Medulla oblongata (tissue), 1 donor: ENCODE results near the gene TRIM34.
"Not testable (repeated sequence)": the region's sequence is repeated elsewhere in the genome, so short reads cannot be mapped to it uniquely, and the experiment has no call there.

Experiments
- DNase-seq: peaks from one replicate; pipeline ENCODE4 v3.0.0-alpha.2; 2015; ENCODE audit errors: extremely low spot score

Gene TRIM34, protein sequence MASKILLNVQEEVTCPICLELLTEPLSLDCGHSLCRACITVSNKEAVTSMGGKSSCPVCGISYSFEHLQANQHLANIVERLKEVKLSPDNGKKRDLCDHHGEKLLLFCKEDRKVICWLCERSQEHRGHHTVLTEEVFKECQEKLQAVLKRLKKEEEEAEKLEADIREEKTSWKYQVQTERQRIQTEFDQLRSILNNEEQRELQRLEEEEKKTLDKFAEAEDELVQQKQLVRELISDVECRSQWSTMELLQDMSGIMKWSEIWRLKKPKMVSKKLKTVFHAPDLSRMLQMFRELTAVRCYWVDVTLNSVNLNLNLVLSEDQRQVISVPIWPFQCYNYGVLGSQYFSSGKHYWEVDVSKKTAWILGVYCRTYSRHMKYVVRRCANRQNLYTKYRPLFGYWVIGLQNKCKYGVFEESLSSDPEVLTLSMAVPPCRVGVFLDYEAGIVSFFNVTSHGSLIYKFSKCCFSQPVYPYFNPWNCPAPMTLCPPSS

GRCh38 chr11:5624489-5625279 is at the start of gene TRIM34:
TRIM34 (plus strand) TSS chr11:5625001; CDS start chr11:5632332, 7,331 bp downstream.
- peak; percentile 89 for DNase-seq

GRCh38 chr11:5575152-5575551 is 49.6 kb upstream of the TRIM34 start:
- DNase-seq = no peak

DNA sequence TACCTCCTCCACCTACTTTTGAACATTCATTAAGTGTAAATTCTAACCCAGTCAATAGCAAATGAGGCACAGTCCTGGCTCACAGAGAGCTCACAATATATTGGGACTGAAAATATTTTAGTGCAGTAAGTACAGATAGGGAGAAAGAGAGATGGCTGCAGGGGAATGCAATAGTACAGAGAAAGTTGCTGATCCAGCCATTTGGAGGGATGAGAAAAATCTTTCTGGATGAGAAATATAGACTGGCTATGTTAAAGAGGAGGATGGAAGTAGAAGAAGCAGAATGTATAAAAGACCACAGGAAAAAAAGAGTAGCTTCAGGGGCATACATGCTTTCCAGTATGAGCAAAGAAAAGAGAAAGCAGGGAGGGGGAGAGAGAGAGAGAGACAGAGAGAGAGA is 47.7 kb upstream of the TRIM34 start:
- no peak for DNase-seq

GRCh38 chr11:5580577-5580976 is 44.2 kb upstream of the TRIM34 start, which contains the start of gene OR52B6:
OR52B6 (plus strand) TSS chr11:5580877; CDS start chr11:5580877, 0 bp downstream.
- no peak for DNase-seq

GRCh38 chr11:5581014-5581413 is 43.8 kb upstream of the TRIM34 start:
- DNase-seq = no peak

DNA sequence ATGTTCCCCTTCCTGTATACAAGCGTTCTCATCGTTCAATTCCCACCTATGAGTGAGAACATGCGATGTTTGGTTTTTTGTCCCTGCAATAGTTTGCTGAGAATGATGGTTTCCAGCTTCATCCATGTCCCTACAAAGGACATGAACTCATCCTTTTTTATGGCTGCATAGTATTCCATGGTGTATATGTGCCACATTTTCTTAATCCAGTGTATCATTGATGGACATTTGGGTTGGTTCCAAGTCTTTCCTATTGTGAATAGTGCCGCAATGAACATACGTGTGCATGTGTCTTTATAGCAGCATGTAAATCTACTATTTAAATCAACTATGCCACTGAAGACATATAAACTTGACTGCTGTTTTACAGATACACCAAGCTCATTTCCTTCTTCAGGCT is 40.3 kb upstream of the TRIM34 start:
- not testable (repeated sequence) for DNase-seq

GRCh38 chr11:5589906-5590305 is 34.9 kb upstream of the TRIM34 start:
- DNase-seq = not testable (repeated sequence)

DNA sequence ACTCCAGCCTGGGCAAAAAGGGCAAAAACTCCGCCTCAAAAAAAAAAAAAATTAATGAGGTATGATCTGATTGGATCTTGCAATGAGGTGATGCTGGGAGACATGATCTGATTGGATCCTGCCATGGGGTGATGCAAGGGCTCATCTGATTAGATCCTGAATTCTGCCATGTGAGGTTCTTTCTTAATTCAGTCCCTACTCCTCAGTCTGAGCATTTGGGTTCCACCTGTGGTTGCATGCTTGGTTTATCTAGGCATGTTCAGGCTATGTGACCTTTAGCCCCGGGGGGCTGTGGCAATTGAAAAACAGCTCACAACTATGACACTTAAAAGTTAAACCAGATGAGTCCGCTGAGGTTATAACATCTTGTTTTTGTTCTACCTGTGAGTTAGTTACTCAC is 33.2 kb upstream of the TRIM34 start:
- DNase-seq = no peak

- no peak for DNase-seq
Measured at GRCh38 chr11:5592615-5593014, 32.2 kb upstream of the TRIM34 start.

GRCh38 chr11:5593146-5593545 is 31.7 kb upstream of the TRIM34 start:
- no peak for DNase-seq

- peak; percentile 38 for DNase-seq
Measured at GRCh38 chr11:5596607-5597201, 28.1 kb upstream of the TRIM34 start, which contains the start of gene TRIM6. TRIM6 (plus strand) TSS chr11:5596637; CDS start chr11:5596898, 261 bp downstream.

GRCh38 chr11:5597953-5598352 is 26.8 kb upstream of the TRIM34 start:
- DNase-seq = no peak

GRCh38 chr11:5600374-5600851 is 24.4 kb upstream of the TRIM34 start:
- peak; percentile 68 for DNase-seq

DNA sequence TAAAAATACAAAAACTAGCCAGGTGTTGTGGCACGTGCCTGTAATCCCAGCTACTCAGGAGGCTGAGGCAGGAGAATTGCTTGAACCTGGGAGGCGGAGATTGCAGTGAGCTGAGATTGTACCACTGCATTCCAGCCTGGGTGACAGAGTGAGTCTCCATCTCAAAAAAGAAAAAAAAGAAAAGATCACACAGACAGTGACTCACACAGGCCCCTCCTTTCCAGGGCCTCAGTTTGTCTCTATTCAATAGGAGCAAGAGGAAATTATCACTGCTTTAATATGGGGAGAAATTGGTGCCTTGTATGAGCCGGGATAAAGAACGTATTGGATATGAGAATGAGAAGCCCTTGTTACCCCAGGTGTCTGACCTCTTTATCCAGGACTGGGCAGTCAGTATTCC is 22.0 kb upstream of the TRIM34 start:
- DNase-seq = not testable (repeated sequence)

GRCh38 chr11:5603326-5603725 is 21.5 kb upstream of the TRIM34 start:
- peak; percentile 21 for DNase-seq

DNA sequence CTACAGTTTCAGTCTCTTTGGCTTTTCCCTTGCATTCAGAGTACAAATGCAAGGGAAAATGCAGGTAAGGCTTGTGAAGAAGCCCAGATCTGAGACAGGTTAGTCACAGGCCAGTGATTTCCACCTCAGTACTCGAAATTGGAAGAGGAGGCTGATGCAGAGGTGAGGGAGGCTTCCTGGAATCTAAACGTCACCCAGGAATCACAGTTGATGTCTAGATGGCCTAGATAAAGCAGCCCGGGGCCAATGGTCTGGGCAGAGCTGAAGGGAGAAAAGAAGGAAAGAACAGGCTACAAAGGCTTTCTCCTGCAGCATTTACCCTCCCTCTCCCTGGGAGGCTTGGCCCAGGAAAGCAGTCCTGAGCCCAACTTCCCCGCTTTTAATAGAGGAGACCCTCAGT is 19.9 kb upstream of the TRIM34 start:
- no peak for DNase-seq

DNA sequence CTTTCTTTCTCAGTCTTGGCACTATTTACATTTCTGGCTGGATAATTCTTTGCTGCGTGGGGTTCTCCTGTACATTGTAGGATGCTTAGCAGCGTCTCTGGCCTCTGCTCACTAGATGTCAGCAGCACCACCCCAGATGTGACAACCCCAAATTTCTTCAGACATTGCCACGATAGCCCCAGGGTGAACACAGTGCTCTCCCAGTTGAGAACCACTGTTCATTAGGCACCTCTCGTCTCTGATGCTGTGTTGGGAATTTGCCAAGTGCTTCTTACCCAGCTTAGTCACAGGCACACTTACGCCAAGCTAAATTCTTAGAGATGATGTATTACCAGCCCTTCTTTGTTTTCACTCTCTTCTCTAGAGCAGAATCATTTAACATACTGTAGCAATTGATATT is 19.0 kb upstream of the TRIM34 start:
- DNase-seq = no peak

- DNase-seq = no peak
Measured at GRCh38 chr11:5608808-5609207, 16.0 kb upstream of the TRIM34 start.

DNA sequence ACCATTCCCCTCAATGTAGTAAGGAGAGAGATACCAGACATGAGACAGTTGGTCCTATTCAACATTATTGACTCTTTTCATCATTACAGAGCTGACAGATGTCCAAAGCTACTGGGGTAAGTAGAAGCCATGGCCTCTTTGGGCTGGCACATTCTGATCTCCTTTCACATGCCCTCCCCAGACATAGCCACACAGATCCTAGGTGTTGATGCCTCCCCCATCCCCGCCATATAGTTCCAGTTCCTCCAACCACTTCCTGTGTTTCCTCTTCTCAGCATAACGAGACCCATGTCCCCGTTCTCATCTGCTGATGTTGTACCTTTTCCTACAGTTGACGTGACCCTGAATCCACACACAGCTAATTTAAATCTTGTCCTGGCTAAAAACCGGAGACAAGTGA is 14.4 kb upstream of the TRIM34 start:
- DNase-seq = no peak

DNA sequence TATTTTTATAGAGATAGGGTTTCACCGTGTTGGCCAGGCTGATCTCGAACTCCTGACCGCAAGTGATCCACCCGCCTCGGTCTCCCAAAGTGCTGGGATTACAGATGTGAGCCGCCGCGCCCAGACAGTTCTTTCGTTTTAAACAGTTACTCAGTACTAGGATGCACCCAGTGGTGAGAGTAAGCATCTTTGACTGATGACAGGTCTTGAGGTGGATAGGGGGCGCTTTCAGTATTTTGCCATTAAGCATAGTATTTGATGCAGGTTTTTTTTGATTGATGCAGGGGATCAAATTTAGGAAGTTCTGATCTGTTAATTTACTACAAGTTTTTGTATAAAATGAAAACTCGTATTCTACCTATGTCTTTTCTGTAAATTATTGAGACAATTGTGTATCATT is 13.2 kb upstream of the TRIM34 start:
- DNase-seq = no peak

DNA sequence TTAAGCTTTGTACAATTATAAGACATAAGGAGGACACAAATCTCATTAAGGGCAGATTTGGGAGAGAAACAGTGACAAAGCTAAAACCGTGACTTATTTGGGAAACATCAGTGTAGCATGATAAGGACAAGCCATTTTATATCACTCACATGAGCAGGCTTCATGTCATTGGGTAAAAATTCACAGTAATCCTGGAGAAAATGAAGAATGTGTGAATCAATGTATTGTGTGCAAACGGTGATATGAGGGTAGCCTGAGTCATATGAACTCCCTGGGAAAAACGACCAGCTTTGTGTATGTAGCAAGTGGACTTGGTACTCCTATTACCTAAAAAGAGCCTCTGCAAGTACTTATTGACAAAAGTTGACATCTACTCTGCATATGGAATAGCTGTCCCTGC is 6.0 kb upstream of the TRIM34 start:
- DNase-seq = no peak
